Spinal cord (tissue), 10 donors: ENCODE data around the gene KRT3. TPM values are rescaled to one million over a fixed set of nuclear protein-coding genes. Genes with fewer than 3 reads are reported as not detected.
"Not testable (repeated sequence)": the region's sequence is repeated elsewhere in the genome, so short reads cannot be mapped to it uniquely, and the experiment has no call there.

Experiments
- DNase-seq, 6 donors: peaks; one replicate each; pipeline versions ENCODE4 v3.0.0 to v3.0.0-alpha.2; 2013 to 2015; ENCODE audit warnings: low spot score in 6 of 6, low read depth in 4 of 6
- H3K27ac ChIP-seq: one replicate; pipeline ENCODE4 v1.5.1; 2013; ENCODE audit warnings: low read depth, low read length, control low read depth
- H3K27me3 ChIP-seq: one replicate; pipeline ENCODE4 v1.6.1; 2013; ENCODE audit warnings: low read length; ENCODE audit not compliant: control insufficient read depth, insufficient read depth
- H3K36me3 ChIP-seq: one replicate; pipeline ENCODE4 v1.6.1; 2013; ENCODE audit warnings: low read length; ENCODE audit not compliant: control insufficient read depth, insufficient read depth
- H3K4me1 ChIP-seq: one replicate; pipeline ENCODE4 v1.6.1; 2013; ENCODE audit warnings: low read length; ENCODE audit not compliant: control insufficient read depth, insufficient read depth
- H3K4me3 ChIP-seq: one replicate; pipeline ENCODE4 v1.5.1; 2013; ENCODE audit warnings: low read depth, low read length, control low read depth
- H3K9me3 ChIP-seq: one replicate; pipeline ENCODE4 v1.6.1; 2013; ENCODE audit warnings: low read length; ENCODE audit not compliant: control insufficient read depth, insufficient read depth
- WGBS: methylation state at CpG from one replicate; pipeline ENCODE4 v1.1.5; 2013; ENCODE audit warnings: missing lambda C conversion rate; ENCODE audit not compliant: insufficient coverage; 5-methylcytosine and 5-hydroxymethylcytosine counted together
- polyA plus RNA-seq, 2 donors: library from polyadenylated mRNA; unstranded; fragments of 120-200 nt; gene quantifications; one replicate each; pipeline ENCODE4 v1.2.1, GENCODE V29; 2013; ENCODE audit not compliant: insufficient read length in 2 of 2
- total RNA-seq, 2 donors: library from RNA; depleted of rRNA in 1 of 2; stranded (reverse); fragments of 120-200 nt in 1 of 2; fragments of >200 nt in 1 of 2; gene quantifications; one replicate each; pipeline versions ENCODE4 v1.2.3 to v1.2.4, GENCODE V29; 2013 to 2014
- donor health status: healthy.

The KRT3 gene
- total and polyA plus RNA-seq, 4 donors: 0.10 to 0.21 TPM; not detected in 2

DNA sequence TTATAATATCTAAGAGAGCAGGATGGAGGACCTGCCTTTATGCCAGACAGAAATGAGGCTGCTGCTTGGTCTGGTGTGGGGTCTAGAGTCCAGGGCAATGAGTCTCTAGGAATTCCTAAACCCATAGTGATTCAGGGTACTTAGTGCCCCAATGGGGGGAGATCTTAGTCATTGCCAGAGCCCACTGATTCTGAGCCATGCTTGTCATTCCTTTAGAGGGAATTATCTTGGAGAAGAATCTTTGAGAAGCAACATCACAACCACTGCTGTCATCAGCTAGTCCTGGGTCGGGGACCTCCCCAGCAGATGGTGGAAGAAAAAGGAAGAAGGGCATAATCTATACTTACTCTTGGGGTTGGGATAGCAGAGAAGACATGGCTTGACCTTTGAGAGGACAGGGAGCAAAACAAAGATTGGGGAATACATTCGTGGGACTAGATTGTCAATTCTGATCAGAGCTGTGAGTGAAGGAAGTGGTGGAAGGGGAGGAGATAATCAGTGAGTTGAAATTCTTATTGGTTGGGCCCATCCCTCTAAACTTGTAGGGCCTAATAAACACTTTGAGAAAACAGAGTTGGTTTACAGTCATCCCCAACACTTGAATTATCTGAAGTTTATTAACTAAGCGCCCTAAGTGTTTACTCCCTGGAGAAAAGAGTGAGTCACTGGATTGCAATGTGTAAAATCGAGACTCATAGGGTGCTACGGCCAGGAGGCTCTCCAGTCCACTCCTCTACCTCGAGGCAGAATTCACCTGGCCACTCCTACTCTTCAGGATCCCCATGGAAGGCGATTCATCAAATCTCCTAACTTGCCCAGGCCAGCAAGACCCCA lies 3.0 kb upstream of the KRT3 start:
- H3K36me3 ChIP-seq: no peaks in the 10 kb centered on the region
- H3K4me3 ChIP-seq: no peak overlapping the region
- peaks cover 1% of the 10 kb centered on the region for H3K4me1 ChIP-seq
- no peaks in the 10 kb centered on the region for H3K27me3 ChIP-seq
- no peaks in the 10 kb centered on the region for H3K9me3 ChIP-seq
- 76% methylated on average over 5 of the region's 7 CpGs for WGBS
- H3K27ac ChIP-seq: no peak overlapping the region
- no peak for DNase-seq

DNA sequence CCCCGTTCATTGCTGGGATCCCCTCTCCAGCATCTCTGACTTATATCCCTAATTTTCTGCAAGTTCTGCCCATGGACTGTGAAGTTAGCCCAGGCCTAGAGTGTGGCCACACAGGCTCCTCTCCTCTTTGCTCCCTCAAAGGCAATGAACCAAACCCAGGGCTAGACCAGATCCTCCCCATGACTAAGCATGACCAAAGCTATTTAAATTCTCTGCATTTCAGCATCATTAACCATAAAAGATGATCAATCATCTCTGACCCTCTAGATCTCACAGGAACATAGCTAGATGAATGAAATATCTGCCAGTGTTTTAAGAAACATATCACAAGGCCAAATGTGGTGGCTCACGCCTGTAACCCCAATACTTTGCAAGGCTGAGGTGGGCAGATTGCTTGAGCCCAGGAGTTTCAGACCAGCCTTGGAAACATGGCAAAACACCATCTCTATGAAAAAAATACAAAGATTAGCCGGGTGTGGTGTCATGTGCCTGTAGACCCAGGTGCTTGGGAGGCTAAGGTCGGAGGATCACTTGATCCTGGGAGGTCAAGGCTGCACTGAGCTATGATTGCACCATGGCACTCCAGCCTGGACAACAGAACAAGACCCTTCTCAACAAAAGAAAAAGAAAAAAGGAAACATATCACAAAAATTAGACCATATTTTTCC lies 2.2 kb upstream of the KRT3 start:
- DNase-seq: no peak
- Histone ChIP-seq H3K4me3 (no peak overlapping the region), H3K27me3 (no peaks in the 10 kb centered on the region), H3K36me3 (no peaks in the 10 kb centered on the region), H3K4me1 (no peaks in the 10 kb centered on the region), H3K27ac (no peak overlapping the region), H3K9me3 (no peaks in the 10 kb centered on the region)
- 88% methylated on average over 2 of the region's 4 CpGs for WGBS

- H3K4me3 ChIP-seq: no peak overlapping the region
- no peaks in the 10 kb centered on the region for H3K27me3 ChIP-seq
- no peak overlapping the region for H3K27ac ChIP-seq
- H3K9me3 ChIP-seq: no peaks in the 10 kb centered on the region
- H3K4me1 ChIP-seq: no peaks in the 10 kb centered on the region
- H3K36me3 ChIP-seq: no peaks in the 10 kb centered on the region
- DNase-seq: no peak
These were observed 1.6 kb upstream of the KRT3 start for GRCh38 chr12:52797529-52797894.

- Histone ChIP-seq H3K36me3 (no peaks in the 10 kb centered on the region), H3K4me3 (no peak overlapping the region), H3K4me1 (no peaks in the 10 kb centered on the region), H3K27me3 (no peaks in the 10 kb centered on the region), H3K9me3 (no peaks in the 10 kb centered on the region), H3K27ac (no peak overlapping the region)
- no peak for DNase-seq
- 100% methylated on average over 2 of the region's 3 CpGs for WGBS
These were observed 1.1 kb upstream of the KRT3 start for GRCh38 chr12:52796839-52797528.

GRCh38 chr12:52796429-52796794 lies 495 bp upstream of the KRT3 start:
- WGBS: 94% methylated on average over 3 of the region's 3 CpGs
- no peaks in the 10 kb centered on the region for H3K36me3 ChIP-seq
- H3K27ac ChIP-seq: no peak overlapping the region
- DNase-seq: no peak
- H3K4me3 ChIP-seq: no peak overlapping the region
- no peaks in the 10 kb centered on the region for H3K27me3 ChIP-seq
- no peaks in the 10 kb centered on the region for H3K4me1 ChIP-seq
- H3K9me3 ChIP-seq: no peaks in the 10 kb centered on the region

DNA sequence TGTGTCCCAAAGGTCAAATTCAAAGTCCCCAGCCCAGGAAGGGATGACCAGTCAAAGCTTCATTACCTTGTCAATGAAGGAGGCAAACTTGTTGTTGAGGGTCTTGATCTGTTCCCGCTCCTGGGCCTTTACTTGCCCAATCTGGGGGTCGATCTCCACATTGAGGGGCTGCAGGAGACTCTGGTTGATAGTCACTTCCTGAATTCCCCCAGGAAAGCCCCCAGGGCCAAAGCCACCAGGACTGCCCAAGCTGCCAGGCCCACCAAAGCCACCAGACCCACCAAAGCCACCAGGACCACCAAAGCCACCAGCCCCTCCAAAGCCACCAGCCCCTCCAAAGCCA lies 614 bp downstream of the KRT3 start:
- H3K9me3 ChIP-seq, H3K4me3 ChIP-seq, H3K27ac ChIP-seq, H3K36me3 ChIP-seq, DNase-seq, H3K27me3 ChIP-seq, H3K4me1 ChIP-seq: not testable (repeated sequence)
- 94% methylated on average over 2 of the region's 2 CpGs for WGBS

- 93% methylated on average over 4 of the region's 5 CpGs for WGBS
- DNase-seq: no peak
- no peaks in the 10 kb centered on the region for H3K9me3 ChIP-seq
These were observed 1.2 kb downstream of the KRT3 start for GRCh38 chr12:52794479-52795331.

GRCh38 chr12:52792185-52793029 lies 3.5 kb downstream of the KRT3 start:
- WGBS: 95% methylated on average over 9 of the region's 10 CpGs
- no peak overlapping the region for H3K27ac ChIP-seq
- DNase-seq: no peak
- H3K4me1 ChIP-seq: peaks cover 9% of the 10 kb centered on the region
- peaks cover 12% of the 10 kb centered on the region for H3K27me3 ChIP-seq
- no peaks in the 10 kb centered on the region for H3K9me3 ChIP-seq
- no peaks in the 10 kb centered on the region for H3K36me3 ChIP-seq
- H3K4me3 ChIP-seq: no peak overlapping the region

More at GRCh38 chr12:52794479-52795331, 1.2 kb downstream of the KRT3 start:
- H3K4me1 ChIP-seq: peaks cover 6% of the 10 kb centered on the region
- no peak overlapping the region for H3K4me3 ChIP-seq
- H3K27ac ChIP-seq: no peak overlapping the region
- H3K36me3 ChIP-seq: no peaks in the 10 kb centered on the region
- peaks cover 12% of the 10 kb centered on the region for H3K27me3 ChIP-seq
